Measurements from ENCODE around the gene SEC16A.

Gene SEC16A

DNA sequence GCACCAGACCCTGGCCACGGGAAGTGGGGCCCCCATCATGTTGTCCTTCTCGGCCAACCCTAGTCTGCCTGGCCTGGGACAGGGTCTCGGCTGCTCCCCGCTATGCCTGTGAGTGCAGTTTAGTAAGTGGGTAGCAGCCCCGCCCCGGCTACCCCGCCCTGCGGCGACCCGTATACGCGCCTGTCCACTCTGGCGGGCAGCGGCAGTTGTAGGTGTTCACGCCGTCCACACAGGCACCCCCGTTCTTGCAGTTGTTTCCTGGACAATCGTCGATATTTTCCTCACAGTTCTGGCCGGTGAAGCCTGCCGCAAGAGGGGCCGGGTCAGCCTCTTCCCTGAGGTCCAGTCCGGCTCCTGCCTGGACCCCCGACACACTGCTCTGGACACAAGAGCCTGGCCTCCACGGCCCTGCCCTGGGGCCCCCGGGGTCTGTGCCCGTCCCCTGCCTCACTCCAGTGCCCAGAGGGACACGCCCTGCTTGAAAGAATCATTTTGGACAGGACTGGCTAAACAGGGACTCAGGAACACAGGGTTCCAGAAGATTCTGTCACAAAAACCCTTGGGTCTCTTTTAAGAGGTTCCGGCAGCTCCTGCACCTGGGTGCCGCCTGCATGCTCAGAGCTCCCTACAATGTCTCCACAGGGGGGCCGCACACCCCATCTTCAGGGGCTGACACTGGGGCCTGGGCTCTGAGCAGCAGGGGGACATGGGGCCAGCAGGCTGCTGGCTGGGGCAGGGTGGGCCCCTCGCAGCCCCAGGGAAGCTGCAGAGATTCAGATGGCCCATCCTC lies 36.6 kb upstream of the SEC16A start:
- no peak for DNase-seq (ENCODE audit: low spot score)

DNA sequence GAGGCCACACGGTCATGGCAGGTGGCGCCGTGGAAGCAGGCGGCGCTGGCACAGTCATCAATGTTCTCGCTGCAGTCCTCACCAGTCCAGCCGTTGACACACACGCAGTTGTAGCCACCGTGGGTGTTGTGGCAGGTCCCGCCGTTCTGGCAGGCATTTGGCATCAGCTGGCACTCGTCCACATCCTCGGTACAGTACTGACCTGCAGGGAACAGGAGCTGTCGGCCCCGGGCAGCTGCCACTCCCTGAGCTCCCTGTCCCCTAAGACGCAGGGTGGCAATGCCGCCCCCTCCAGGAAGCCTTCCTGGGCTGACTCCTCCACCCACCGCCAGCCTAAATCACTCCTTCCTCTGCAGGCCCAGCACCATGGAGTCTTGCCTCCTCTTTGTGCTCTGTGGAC lies 35.8 kb upstream of the SEC16A start:
- DNase-seq (ENCODE audit: low spot score) = no peak

- DNase-seq (ENCODE audit: low spot score) = no peak
Observed at GRCh38 chr9:136517950-136518349, 35.1 kb upstream of the SEC16A start.

- no peak for DNase-seq (ENCODE audit: low spot score)
Observed at GRCh38 chr9:136517012-136517743, 34.3 kb upstream of the SEC16A start.

- no peak for DNase-seq (ENCODE audit: low spot score)
Observed at GRCh38 chr9:136516191-136516654, 33.4 kb upstream of the SEC16A start.

DNA sequence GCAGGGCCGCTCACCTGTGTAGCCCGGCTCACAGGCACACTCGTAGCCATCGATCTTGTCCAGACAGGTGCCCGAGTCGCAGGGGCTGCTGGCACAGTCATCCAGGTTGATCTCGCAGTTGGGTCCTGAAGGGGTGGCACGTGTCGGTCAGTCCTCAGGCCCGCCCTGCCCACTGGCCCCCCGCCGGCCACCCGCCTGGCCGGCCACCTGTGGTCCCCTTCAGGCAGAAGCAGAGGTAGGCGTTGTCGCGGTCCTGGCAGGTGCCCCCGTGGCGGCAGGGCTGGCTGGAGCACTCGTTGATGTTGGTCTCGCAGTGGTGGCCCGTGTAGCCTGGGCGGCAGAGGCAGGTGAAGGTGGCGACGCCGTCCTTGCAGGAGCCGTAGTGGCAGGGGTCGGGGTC lies 32.4 kb upstream of the SEC16A start:
- DNase-seq (ENCODE audit: low spot score) = no peak

DNA sequence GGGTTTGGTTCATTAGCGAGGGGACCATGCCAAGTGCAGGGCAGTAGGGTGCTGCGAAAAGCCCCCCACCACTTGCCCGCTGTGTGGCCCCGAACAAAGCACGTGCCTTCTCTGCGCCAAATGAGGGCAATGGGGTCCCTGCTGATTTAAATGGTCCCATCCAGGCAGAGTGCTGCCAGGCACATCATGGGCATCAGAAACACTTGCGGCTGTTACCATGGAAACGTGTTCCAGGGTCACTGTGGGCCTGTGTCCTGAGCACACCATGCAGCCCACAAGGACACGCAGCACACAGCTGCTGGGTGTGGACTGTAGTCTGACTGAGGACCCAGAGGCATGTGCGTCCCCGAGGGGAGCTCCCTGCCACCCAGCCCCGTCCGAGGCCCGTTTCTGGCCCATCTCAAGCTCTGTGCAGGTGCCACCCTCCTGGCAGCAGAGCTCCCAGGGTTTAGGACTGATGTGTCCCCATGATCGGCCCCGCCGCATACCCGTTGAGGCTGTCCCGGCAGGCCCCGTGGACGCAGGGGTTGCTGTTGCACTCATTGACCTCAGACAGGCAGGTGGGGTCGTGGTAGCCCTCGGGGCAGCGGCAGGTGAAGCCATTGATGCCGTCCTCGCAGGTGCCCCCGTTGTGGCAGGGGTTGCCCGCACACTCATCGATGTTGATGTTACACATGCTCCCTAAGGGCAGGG lies 31.3 kb upstream of the SEC16A start:
- no peak for DNase-seq (ENCODE audit: low spot score)

DNA sequence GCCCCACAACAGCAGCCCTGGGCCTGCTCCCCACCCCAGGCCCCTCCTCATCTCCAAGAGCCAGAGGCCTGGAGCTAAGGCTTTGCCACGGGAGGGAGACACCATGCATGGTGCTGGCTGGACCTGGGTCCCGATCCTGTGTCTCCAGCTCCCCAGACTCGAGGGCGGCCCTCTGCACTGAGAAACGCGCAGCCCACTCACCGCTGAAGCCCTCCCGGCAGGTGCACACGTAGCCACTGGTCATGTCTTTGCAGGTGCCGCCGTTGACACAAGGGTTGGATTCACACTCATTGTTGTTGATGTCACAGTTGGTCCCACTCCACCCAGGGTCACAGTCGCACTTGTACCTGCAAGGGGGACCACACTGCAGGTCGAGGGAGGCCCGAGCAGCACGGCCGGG lies 30.4 kb upstream of the SEC16A start:
- DNase-seq (ENCODE audit: low spot score) = no peak

DNA sequence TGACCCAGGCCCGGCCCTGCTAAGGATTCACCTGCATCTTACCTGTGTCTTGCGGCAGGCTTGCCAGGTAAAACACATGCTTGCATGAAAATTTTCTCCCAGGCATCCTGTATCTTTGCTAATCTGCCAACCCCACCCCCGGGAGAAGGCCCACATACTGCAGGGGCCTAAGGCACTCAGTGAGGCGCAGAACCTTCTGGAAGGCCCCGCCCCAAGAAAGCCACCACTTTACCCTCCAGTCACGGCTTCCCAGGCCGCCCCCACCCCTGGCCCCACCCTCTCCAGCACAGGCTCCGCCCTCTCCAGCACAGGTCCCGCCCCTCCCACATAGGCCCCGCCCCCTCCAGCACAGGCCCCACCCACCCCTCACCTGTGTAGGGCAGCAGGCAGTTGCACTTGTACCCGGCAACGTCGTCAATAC lies 29.8 kb upstream of the SEC16A start:
- peak; percentile 19 for DNase-seq (ENCODE audit: low spot score)

GRCh38 chr9:136511670-136512592 lies 29.1 kb upstream of the SEC16A start:
- DNase-seq (ENCODE audit: low spot score) = no peak

DNA sequence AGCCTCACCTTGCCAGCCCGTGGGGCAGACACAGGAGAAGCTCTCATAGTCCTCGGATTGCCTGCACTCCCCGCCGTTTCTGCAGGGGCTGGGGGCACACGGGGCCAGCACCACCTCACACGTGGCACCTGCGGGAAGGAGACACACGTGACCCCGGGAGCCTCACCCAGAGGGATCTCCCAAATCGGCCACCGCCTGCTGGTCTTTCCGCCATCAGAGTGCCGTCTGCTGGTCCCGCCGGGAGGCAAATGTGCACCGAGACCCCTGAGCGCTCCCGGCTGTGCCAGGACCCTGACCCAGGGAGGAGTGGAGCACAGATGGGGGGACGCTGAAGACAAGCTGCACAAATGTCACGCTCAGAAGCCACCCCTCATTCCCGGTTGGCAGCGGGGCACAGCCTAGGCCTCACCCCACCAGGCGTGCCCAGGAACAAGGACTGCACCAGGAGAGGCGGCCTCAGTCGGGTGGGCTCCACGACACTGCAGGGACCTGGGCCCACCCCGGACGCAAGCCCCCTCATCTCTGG lies 28.4 kb upstream of the SEC16A start:
- DNase-seq (ENCODE audit: low spot score) = no peak

DNA sequence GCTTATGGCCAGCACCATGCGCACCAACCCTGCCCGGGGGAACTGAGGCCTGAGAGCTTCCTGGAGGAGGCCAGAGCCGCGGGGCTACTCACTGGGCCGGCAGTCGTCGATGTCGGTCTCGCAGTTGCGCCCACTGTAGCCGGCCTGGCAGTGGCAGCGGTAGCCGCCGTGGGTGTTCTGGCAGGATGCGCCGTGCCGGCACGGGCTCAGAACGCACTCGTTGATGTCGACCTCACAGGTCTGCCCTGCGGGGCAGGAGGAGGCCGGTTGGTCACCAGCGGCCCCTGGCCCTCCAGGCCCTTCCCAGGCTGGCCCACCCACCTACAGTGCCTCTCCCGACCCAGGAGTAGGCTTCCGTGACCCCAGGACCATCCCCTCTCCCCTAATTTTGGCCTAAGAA lies 27.7 kb upstream of the SEC16A start:
- no peak for DNase-seq (ENCODE audit: low spot score)

GRCh38 chr9:136509549-136509948 lies 26.7 kb upstream of the SEC16A start:
- DNase-seq (ENCODE audit: low spot score) = no peak

- no peak for DNase-seq (ENCODE audit: low spot score)
Observed at GRCh38 chr9:136508729-136509500, 26.1 kb upstream of the SEC16A start.

DNA sequence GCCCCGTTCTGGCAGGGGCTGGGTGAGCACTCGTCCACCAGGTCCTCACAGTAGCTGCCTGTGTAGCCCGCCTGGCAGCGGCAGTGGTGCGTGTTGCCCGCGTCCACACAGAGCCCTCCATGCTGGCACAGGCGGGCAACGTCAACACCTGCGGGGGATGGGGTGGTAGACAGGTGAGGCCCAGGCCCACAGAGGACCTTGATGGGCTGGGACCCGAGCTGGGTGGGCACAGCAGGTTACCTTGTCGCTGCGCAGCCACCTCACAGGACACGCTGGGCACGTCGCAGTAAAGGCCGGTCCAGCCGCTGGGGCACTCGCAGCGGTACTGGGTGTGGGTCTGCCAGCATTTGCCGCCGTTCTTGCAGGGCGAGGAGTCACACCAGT lies 25.1 kb upstream of the SEC16A start:
- DNase-seq (ENCODE audit: low spot score) = no peak

GRCh38 chr9:136507221-136507991 lies 24.6 kb upstream of the SEC16A start:
- no peak for DNase-seq (ENCODE audit: low spot score)

DNA sequence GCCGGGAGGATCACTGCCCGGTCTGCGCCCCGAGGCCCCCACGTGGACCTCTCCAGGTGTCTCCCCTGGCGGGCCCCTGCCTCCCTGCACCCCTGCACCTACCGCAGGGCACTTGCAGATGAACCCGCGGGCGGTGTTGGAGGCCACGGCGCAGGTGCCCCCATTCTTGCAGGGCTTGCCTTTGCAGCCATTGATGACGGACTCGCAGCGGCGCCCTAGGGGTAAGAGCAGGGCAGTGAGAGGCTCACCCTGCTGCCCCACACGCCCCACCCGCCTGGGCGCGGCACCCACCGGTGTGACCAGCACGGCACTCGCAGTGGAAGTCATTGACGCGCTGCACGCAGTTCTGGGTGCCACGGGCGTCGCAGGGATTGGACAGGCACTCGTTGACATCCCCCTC lies 23.6 kb upstream of the SEC16A start:
- DNase-seq (ENCODE audit: low spot score) = no peak

DNA sequence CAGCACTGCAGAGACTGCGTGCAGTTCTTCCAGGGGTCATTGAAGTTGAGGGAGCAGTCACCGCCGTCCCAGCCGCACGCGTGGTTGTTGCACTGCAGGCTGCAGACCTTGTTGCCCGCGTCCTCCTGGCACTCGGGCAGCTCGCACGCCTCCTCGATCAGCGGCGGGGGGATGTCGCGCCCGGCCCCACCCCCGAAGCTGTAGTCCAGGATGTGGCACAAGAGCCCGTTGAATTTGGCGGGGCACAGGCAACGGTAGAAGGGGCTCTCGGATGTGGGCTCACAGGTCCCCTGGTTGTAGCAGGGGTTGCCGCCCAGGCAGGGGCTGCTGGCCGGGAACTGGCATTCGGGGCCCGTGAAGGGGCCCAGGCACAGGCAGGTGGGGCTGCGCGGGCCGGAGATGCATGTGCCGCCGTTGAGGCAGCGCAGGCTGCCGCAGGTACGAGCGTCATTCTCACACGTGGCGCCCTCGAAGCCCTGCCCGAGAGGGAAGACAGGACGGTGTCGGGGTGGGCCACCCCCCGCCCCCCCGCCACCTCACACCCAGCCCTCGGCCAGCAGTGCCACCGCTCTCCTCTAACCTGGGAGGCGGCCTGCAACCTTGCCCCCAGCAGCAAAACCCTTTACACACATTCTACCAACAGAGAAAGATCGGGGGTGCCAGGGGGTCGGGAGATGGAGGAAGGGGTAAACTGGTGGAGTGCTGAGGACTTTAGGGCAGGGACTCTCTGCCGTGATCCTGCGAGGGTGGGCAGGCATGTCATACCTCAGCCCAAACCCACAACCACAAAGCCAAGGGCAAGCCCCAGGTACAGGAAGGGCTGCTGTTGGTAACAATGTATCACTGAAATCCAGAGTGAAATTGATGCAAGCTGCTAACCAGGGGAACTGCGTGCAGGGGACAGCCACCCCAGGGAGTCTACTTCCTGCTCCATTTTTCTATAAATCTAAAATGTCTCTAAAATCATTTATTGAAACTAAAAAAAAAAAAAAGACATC lies 22.9 kb upstream of the SEC16A start:
- DNase-seq (ENCODE audit: low spot score) = no peak
